ENCODE data around the gene NR2C1. TPM values are rescaled to one million over a fixed set of nuclear protein-coding genes. Genes with fewer than 3 reads are reported as not detected.

Gene NR2C1
- total RNA-seq, 1 donor from 2014 or later: 43.4 TPM

GRCh38 chr12:95085612-95086011 lies 12.2 kb upstream of the NR2C1 start:
- TF ChIP-seq, protein P1, sequence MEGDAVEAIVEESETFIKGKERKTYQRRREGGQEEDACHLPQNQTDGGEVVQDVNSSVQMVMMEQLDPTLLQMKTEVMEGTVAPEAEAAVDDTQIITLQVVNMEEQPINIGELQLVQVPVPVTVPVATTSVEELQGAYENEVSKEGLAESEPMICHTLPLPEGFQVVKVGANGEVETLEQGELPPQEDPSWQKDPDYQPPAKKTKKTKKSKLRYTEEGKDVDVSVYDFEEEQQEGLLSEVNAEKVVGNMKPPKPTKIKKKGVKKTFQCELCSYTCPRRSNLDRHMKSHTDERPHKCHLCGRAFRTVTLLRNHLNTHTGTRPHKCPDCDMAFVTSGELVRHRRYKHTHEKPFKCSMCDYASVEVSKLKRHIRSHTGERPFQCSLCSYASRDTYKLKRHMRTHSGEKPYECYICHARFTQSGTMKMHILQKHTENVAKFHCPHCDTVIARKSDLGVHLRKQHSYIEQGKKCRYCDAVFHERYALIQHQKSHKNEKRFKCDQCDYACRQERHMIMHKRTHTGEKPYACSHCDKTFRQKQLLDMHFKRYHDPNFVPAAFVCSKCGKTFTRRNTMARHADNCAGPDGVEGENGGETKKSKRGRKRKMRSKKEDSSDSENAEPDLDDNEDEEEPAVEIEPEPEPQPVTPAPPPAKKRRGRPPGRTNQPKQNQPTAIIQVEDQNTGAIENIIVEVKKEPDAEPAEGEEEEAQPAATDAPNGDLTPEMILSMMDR (conservative IDR thresholded peaks at IDR 0.05; ENCODE audit: low read depth, low read length): no peak
- DNase-seq (ENCODE audit: low read depth): no peak
- no peak overlapping the region for H3K4me3 ChIP-seq (ENCODE audit: low read depth, low read length)

- no peak overlapping the region for H3K4me3 ChIP-seq (ENCODE audit: low read depth, low read length)
- peak; percentile 76 for DNase-seq (ENCODE audit: low read depth)
- TF ChIP-seq, protein P1 (conservative IDR thresholded peaks at IDR 0.05; ENCODE audit: low read depth, low read length): no peak
These were observed 10.5 kb upstream of the NR2C1 start for GRCh38 chr12:95083938-95084337.

GRCh38 chr12:95083471-95083870 lies 10.1 kb upstream of the NR2C1 start:
- no peak overlapping the region for H3K4me3 ChIP-seq (ENCODE audit: low read depth, low read length)
- no peak for DNase-seq (ENCODE audit: low read depth)
- TF ChIP-seq, protein P1 (conservative IDR thresholded peaks at IDR 0.05; ENCODE audit: low read depth, low read length): no peak

DNA sequence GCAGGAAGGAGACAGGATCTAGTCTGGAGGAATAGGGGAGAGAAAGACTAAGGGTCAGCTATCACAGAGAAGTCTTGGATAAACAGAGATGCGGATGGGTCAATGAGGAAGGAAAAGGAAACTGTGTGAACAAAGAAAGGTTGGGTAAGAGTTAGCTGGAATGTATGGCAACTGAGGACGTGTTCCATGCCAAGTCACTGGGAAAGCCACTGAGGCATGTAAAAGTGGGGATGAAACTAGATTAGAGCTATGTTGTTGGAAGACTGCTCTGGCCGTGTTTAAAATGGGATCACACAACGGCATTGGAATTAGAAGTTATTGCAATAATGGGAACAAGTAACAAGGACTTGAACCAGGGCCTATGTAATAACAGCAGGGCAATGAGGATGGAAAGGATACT lies 3.9 kb upstream of the NR2C1 start:
- DNase-seq (ENCODE audit: low read depth): no peak
- TF ChIP-seq, protein P1 (conservative IDR thresholded peaks at IDR 0.05; ENCODE audit: low read depth, low read length): no peak
- H3K4me3 ChIP-seq (ENCODE audit: low read depth, low read length): no peak overlapping the region

GRCh38 chr12:95074766-95075165 lies 1.3 kb upstream of the NR2C1 start:
- TF ChIP-seq, protein P1 (conservative IDR thresholded peaks at IDR 0.05; ENCODE audit: low read depth, low read length): no peak
- no peak overlapping the region for H3K4me3 ChIP-seq (ENCODE audit: low read depth, low read length)
- no peak for DNase-seq (ENCODE audit: low read depth)

DNA sequence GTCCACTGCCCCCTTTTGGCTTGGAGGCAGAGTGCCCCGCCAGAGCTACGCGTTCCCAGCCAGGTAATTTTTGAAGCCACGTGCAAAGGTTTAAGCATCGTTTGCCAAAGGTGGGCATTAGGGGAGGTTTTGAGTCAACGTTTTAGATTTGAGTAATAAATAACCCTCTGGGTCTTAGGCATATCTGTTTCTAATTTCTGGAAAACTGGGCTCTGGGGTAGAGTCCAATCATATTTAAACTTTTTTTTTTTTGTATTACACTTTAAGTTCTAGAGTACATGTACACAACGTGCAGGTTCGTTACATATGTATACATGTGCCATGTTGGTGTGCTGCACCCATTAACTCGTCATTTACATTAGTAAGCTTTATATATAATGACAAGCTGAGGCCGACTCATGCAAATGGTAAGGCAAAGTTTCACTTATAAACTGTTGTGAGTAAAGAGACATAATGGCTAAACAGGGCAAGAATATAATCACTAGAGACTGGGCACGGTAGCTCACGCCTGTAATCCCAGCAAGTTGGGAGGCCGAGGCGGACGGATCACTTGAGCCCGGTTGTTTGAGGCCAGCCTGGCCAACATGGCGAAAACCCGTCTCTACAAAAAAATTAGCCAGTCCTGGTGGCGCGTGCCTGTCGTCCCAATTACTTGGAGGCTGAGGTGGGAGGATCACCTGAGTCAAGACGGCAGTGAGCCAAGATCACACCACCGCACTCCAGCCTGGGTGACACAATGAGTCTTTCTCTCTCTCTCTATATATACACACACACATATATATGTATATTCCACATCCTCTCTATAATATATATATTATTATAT lies 491 bp upstream of the NR2C1 start:
- no peak for DNase-seq (ENCODE audit: low read depth)
- peak overlapping the region; percentile 95 for H3K4me3 ChIP-seq (ENCODE audit: low read depth, low read length)
- TF ChIP-seq, protein P1 (conservative IDR thresholded peaks at IDR 0.05; ENCODE audit: low read depth, low read length): peak; percentile 75

GRCh38 chr12:95070378-95070777 lies 3.0 kb downstream of the NR2C1 start:
- no peak for DNase-seq (ENCODE audit: low read depth)
- H3K4me3 ChIP-seq (ENCODE audit: low read depth, low read length): no peak overlapping the region
- TF ChIP-seq, protein P1 (conservative IDR thresholded peaks at IDR 0.05; ENCODE audit: low read depth, low read length): no peak

All from epithelial cell of proximal tubule (primary cell).